Cardiac muscle cell (in vitro differentiated cells and primary cell): ENCODE results near the gene ZBTB33. TPM values are rescaled to one million over a fixed set of nuclear protein-coding genes. Genes with fewer than 3 reads are reported as not detected.

ENCODE experiments used
- DNase-seq, 2 donors: peaks; one replicate each; pipeline versions ENCODE4 v3.0.0 to v3.0.0-alpha.2; 2010 to 2017; ENCODE audit warnings: low read depth in 1 of 2, low spot score in 1 of 2
- H3K27ac ChIP-seq: fragments of 200-600 bp; sonication (generic); 2 replicates; pipeline ENCODE4 v1.5.1; 2016
- H3K27me3 ChIP-seq: fragments of 200-600 bp; sonication (generic); 2 replicates; pipeline ENCODE4 v1.6.0; 2016; ENCODE audit warnings: control low read depth
- H3K36me3 ChIP-seq: fragments of 200-600 bp; sonication (generic); 2 replicates; pipeline ENCODE4 v1.5.1; 2016; ENCODE audit warnings: control low read depth
- H3K4me1 ChIP-seq: fragments of 200-600 bp; sonication (generic); 2 replicates; pipeline ENCODE4 v1.8.1; 2017; ENCODE audit warnings: low read depth, mild to moderate bottlenecking, mixed run types
- H3K4me3 ChIP-seq: fragments of 200-600 bp; sonication (generic); 2 replicates; pipeline ENCODE4 v1.5.1; 2016; ENCODE audit warnings: mild to moderate bottlenecking
- H3K9me3 ChIP-seq: fragments of 200-600 bp; sonication (generic); 2 replicates; pipeline ENCODE4 v1.5.1; 2017; ENCODE audit warnings: low read depth, mild to moderate bottlenecking, control low read depth
- polyA plus RNA-seq: library from polyadenylated mRNA; unstranded; fragments of >200 nt; fragmentation: Nextera tagmentation; extraction: Ambion mirVana; gene quantifications from 2 replicates; pipeline ENCODE4 v1.2.1, GENCODE V29; 2016
- total RNA-seq: library from RNA; depleted of rRNA; stranded (reverse); fragments of >200 nt; gene quantifications from 2 replicates; pipeline ENCODE4 v1.2.3, GENCODE V29; 2016
- TF ChIP-seq, protein P1 (sequence below): IDR thresholded peaks from 2 replicates; pipeline ENCODE4 v1.5.1; 2012; ENCODE audit warnings: low read depth, mild to moderate bottlenecking, low read length

The ZBTB33 gene
- total and polyA plus RNA-seq, 2 experiments from 2014 or later, result 5.7 to 11.4 TPM

DNA sequence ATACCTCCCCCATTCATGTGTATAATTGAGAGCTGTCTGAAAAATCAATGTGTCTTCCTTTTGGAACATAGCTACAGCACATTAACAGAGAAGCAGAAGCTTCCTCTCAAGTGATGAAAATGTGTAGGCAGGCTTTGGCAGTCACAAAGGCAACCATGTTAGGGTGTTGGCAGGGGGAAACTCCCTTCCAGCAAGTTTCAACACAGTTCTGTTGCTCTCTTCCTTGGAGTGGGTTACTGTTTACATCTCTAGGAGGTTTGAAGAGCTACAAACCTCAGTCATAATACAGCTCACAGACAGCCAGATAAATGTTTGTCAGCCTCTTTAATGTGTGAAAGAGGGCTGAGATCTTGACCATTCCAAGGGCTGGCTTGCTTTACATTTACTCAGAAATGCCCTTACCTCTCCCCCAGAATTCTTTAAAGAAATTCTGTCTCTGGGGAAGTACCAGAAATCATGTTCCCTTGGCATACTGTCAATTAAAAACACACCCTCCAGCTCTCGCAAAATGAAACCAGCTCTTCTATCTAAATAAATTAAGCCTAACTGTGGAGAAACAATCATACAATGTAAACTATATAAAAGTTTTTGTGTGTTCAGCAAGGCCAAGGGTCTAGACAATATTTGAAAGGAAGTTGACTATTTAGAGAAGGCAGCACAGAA, 18.9 kb downstream of the ZBTB33 start:
- TF ChIP-seq, protein P1, sequence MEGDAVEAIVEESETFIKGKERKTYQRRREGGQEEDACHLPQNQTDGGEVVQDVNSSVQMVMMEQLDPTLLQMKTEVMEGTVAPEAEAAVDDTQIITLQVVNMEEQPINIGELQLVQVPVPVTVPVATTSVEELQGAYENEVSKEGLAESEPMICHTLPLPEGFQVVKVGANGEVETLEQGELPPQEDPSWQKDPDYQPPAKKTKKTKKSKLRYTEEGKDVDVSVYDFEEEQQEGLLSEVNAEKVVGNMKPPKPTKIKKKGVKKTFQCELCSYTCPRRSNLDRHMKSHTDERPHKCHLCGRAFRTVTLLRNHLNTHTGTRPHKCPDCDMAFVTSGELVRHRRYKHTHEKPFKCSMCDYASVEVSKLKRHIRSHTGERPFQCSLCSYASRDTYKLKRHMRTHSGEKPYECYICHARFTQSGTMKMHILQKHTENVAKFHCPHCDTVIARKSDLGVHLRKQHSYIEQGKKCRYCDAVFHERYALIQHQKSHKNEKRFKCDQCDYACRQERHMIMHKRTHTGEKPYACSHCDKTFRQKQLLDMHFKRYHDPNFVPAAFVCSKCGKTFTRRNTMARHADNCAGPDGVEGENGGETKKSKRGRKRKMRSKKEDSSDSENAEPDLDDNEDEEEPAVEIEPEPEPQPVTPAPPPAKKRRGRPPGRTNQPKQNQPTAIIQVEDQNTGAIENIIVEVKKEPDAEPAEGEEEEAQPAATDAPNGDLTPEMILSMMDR, result no peak
- no peaks in the 10 kb centered on the region for H3K4me1 ChIP-seq
- peak in 1 of 2 donors; percentile 49 for DNase-seq
- no peak overlapping the region for H3K27ac ChIP-seq
- H3K9me3 ChIP-seq, result peaks cover 3% of the 10 kb centered on the region
- H3K4me3 ChIP-seq, result no peak overlapping the region
- H3K27me3 ChIP-seq, result no peaks in the 10 kb centered on the region
- no peaks in the 10 kb centered on the region for H3K36me3 ChIP-seq

DNA sequence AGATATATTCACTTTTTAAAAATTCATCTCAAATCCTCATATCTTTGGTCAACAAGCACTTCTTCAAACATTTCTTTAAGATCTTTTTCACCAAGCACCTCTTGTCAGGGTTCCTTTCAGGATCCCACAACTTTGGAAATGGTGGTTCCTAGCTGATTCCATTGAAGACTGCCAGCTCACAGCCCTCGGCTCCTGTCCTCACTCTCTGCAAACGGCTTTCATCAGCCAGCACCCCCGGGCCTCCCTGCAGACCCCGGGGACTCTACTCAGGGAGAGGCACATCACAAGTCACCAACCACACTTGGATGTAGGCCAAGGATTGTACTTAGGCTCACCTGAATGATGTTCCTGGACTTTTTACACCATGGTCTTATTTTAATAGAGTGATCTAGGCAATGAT, 20.0 kb downstream of the ZBTB33 start:
- H3K27ac ChIP-seq, result no peak overlapping the region
- DNase-seq, result peak in 1 of 2 donors; percentile 6
- no peaks in the 10 kb centered on the region for H3K36me3 ChIP-seq
- no peak overlapping the region for H3K4me3 ChIP-seq
- H3K27me3 ChIP-seq, result no peaks in the 10 kb centered on the region
- peaks cover 3% of the 10 kb centered on the region for H3K9me3 ChIP-seq
- no peaks in the 10 kb centered on the region for H3K4me1 ChIP-seq
- TF ChIP-seq, protein P1, result no peak

DNA sequence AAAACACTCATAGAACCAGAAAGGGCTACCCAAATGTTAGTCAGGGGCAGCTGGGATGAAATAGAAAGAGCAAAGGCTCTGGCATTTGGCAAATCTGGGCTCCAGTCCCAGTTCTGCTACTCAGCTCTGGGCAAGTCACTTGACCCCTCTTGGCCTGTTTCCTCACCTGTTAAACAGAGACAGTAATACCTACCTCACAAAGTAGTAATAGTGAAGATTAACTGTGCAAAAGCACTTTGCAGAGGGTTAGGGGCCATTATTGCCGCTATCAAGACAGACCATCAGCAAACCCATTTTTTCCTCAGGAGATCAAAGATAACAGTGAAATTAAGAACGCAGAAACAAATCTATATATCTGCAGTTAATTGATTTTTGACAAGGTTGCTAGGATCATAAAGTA, 20.6 kb downstream of the ZBTB33 start:
- peak in 1 of 2 donors; percentile 38 for DNase-seq
- Histone ChIP-seq H3K4me3 (no peak overlapping the region), H3K4me1 (no peaks in the 10 kb centered on the region), H3K27ac (no peak overlapping the region), H3K9me3 (peaks cover 3% of the 10 kb centered on the region), H3K36me3 (no peaks in the 10 kb centered on the region), H3K27me3 (no peaks in the 10 kb centered on the region)
- TF ChIP-seq, protein P1, result no peak

DNA sequence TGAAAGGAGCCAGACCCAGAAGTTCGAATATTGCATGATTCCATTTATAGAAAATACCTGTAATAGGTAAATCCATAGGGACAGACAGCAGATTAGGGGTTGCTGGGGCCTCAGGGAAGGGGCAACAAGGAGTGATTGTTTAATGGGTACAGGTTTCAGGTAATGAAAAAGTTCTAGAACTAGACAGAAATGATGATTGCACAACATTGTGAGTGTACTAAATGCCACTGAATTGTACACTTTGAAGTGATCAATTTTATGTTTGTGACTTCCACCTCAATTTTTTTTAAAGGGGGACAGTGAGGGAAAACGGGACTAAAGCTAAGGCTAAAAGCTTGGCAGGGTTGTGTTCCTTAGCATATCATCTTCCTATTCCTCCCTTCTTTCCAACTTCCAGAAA, 23.5 kb downstream of the ZBTB33 start:
- TF ChIP-seq, protein P1, result no peak
- no peak for DNase-seq
- H3K9me3 ChIP-seq, result peaks cover 3% of the 10 kb centered on the region
- no peak overlapping the region for H3K4me3 ChIP-seq
- no peak overlapping the region for H3K27ac ChIP-seq
- H3K36me3 ChIP-seq, result no peaks in the 10 kb centered on the region
- no peaks in the 10 kb centered on the region for H3K4me1 ChIP-seq
- H3K27me3 ChIP-seq, result no peaks in the 10 kb centered on the region

DNA sequence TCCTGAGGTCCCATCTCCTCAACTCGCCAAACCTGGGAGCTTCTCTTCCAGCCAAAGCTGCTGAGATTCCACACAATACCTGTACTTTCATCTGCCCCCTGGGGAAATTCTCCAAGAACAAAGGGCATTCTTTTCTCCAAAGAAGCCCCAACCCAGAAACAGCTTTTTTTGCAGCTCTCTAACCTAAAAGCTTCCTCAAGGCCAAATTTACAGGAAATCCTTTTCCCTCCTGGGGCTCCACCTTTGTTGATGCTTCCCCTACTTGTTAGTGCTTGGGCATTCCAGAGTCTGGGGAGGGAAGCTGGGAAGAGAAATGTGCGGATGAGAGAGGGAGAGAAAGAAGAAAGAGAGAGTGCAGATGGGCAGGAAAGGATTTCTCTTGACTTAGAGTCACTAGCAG, 24.3 kb downstream of the ZBTB33 start:
- H3K9me3 ChIP-seq, result peaks cover 3% of the 10 kb centered on the region
- TF ChIP-seq, protein P1, result no peak
- no peaks in the 10 kb centered on the region for H3K4me1 ChIP-seq
- no peaks in the 10 kb centered on the region for H3K27me3 ChIP-seq
- H3K36me3 ChIP-seq, result no peaks in the 10 kb centered on the region
- no peak overlapping the region for H3K27ac ChIP-seq
- H3K4me3 ChIP-seq, result no peak overlapping the region
- no peak for DNase-seq
